GM21528 (cell line): ENCODE results near the gene HEATR9.

ENCODE experiments used
- ATAC-seq: cut with Tn5 transposase; IDR thresholded peaks from one replicate; pipeline ENCODE4 v1.9.1; 2021; ENCODE audit warnings: mild to moderate bottlenecking, moderate library complexity; ENCODE audit not compliant: unreplicated experiment, low FRiP score

HEATR9 gene

DNA sequence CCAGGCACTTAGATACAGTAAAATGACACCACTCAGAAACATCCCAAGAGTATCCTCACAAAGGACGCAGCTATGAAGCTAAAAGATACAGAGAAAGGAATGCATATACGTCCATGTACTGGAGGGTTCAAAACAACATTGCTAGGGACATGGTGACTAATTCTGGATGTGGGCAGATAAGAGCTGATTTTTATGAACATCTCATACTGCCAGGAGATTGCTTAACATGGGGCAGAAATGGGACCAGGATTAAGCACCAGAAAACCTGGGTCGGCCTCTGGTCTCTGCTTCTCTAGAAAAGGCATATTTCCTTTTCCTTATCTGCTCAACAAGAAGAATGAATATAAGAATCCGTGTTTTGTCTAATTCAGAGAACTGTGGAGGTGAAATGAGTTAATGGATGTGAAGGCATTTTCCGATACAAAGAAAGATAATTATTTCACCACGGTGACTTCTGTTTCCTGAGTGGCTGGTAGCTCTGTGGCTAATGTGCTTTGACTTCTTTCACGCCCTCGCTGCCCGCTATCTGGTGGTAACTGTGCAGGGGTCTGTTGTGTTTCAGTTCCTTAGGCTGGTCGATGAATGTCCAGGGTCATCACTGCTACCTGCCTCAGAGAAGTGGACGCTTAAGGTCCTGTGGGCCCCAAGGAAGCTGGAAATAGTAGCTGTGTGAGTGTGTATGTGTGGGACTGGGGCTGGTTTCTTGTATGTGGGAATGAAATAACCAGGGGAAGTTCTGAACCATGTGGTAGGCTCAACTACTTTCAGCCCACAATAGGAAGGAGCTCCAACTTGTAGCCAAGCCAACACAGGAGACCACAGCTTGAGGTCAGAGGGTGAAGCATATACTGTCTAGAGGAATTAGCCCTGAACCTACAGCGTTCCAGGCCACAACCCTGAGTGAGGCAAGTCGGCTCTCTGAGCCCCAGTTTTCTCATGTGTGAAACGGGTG, 27.2 kb upstream of the HEATR9 start:
- no peak for ATAC-seq

GRCh38 chr17:35894206-35894605, 25.5 kb upstream of the HEATR9 start:
- no peak for ATAC-seq

DNA sequence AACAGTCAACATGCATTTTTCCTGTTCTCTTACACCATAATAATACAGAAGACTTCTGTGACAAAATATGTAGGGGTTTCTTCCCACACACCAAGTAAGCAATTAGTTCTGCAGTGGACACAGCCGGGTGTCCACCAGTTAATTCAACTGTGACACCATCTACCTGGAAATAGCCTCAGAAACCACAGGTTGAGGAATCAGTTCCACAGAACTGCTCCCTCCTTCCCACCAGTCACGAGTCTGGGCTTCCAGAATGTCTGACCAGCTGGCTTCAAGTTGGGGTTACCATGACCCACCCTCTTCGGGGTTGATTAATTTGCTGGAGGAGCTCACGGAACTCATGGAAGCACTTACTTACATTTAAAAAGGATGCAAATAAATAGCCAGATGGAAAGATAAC, 25.1 kb upstream of the HEATR9 start:
- ATAC-seq = no peak

- ATAC-seq = no peak
These were observed 23.7 kb upstream of the HEATR9 start for GRCh38 chr17:35892091-35893035.

- ATAC-seq = no peak
These were observed 22.6 kb upstream of the HEATR9 start for GRCh38 chr17:35891269-35891668.

DNA sequence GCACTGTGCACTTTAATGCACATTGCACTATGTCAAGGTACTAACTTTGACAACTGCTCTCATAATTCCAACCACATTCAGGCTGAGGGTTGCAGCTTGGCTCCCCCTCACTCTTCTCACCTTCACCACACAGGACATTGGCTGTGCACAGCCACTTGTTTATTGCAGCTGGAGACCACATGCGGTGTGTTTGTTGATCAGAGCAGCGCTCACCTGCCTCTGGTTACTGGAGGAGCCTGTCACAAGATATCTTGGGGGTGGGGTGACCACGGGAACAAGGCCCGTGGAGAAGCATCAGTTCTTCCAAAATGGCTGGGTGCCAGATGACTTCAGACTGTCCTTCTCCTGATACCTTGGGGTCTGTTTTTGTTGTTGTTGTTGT, 22.1 kb upstream of the HEATR9 start:
- ATAC-seq = no peak

DNA sequence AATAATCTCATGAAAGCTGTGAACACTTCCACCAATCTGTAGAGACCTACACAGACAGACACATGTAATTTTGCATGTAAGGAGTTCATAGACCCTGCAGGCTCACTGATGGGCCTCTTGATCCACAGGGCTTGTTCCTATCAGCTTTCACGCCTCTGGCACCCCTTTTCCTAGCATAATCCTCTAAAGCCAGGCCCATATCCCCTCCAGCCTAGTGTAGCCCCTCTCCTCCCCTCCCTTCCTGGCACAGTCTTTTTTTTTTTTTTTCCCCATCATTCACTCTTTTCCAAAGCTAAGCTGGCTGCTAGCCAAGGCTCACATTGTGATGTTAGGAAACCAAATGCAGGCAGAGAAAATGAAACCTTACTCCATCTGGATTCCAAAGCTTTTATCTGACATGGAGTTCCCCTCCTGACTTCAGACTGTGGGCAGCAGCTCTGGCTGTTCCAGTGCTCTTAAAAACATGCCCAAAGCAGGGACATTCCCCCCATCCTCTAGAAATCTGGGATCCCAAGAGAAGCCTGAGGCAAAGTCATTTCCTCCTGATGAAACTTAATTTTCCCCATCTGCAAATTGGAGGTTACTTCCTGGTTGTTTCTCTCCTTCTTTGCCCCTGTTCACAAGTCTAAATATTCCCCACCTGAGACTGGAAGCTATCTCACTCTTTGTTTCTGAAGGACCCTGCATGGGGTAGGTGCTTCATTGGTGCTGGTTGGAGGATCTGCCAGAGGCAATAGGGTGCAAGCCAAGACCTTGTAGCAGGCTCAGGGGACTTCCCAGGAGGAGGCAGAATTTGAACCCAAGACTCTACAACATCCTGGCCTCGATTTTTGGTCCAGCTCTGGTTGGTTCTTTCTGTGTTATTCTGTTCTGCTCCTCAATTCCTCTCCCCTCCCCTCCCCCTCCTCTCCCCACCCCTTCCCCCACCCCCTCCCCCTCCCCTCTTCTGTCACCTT, 21.4 kb upstream of the HEATR9 start:
- ATAC-seq = no peak

DNA sequence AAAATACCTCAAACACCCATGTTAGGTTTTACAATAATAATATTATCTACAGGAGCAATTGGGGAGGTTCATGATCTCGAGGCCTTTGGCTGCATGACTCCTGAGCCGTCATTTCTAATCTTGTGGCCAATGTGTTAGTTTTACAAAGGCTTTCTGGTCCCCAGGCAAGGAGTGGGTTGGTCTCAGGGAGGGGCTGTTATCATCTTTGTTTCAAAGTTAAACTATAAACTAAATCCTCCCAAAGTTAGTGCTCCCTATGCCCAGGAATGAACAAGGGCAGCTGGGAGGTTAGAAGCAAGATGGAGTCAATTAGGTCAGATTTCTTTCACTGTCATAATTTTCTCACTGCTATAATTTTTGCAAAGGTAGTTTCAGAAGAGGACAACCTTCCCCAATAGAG, 20.6 kb upstream of the HEATR9 start:
- no peak for ATAC-seq

- peak; percentile 92 for ATAC-seq
These were observed 11.3 kb upstream of the HEATR9 start, which contains the start of gene CCL5 for GRCh38 chr17:35879773-35880654. TSS of gene CCL5 (minus strand) at chr17:35880360.

- no peak for ATAC-seq
These were observed 9.7 kb upstream of the HEATR9 start for GRCh38 chr17:35878361-35878760.

- no peak for ATAC-seq
These were observed 8.8 kb upstream of the HEATR9 start for GRCh38 chr17:35877345-35878029.

DNA sequence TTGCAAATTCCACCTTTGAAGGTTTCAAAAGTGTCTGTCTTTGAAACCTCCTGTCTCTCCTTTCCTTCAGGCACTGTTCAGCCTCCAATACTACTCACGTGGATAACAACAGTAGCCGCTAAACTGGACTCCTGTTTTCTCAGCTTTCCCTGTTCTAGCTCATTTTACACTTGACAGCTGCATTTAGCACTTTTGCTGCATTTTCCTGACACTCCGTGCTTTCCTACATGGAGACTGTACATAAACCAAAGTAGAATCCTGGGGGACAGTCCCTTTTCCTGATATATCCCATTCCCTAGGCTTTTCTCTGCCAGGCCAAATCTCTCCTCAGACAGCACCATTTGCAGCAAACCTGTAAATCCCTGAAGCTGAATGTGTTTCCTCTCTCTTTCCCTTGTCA, 7.8 kb upstream of the HEATR9 start:
- ATAC-seq = no peak

DNA sequence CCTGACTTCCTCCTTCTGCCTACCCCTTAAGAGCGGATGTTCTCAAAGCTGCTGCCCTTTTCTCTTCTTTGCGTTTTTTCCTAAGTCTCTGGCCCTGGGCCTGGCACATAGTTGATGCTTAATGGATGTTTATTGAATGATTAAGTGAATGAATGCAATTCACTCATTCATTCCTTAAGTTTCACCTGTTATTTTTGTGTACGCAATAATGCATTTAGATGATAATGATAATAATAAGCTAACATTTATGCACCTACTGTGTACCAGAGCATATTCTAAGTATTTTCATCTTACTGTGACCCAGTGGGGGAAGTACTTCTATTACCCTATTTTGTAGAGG, 7.1 kb upstream of the HEATR9 start:
- ATAC-seq = no peak

GRCh38 chr17:35875072-35875799, 6.5 kb upstream of the HEATR9 start:
- no peak for ATAC-seq

- ATAC-seq = no peak
These were observed 3.7 kb upstream of the HEATR9 start for GRCh38 chr17:35872196-35872980.

DNA sequence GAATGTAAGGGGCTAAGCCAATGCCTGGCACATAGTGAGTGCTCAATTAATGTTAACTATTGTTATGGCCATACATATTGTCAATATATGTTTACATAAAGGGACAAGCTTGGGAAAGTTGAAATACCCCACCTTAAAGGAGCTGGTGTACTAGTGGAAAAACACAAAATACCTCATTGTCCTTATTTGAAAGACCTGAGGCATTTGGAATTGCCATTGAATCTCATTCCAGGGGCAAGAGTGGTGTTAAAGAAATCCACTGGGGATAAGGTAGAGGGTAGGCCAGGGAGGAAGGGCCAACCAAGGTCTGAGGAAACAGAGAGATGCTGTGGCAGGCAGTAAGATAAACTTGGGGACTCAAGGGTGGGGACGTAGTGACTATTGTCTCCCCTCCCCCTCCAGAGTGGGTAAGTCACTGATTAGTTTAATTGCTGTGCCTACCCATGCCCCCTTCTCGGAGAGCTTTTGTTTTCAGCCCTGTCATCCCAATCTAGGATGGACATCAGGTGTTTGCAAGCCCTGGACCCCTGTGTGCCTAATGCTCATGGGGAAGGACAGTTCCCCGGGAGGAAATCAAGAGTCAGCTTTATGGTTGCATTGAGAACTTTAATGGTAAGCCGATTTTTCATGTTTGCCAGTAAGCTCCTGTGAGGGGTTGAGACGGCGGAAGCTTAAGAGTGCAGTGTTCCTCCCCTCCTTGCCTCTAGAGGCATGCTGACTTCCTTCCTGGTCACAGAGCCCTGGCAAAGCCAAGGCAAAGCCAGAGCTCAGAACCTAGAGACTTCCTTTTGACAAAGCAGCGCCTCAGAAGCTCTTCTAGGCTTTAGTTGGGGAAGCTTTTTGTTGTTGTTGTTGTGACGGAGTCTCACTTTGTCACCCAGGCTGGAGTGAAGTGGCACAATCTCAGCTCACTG, 2.5 kb upstream of the HEATR9 start:
- no peak for ATAC-seq
